ENCODE measurements around the gene FXR1.

DNA sequence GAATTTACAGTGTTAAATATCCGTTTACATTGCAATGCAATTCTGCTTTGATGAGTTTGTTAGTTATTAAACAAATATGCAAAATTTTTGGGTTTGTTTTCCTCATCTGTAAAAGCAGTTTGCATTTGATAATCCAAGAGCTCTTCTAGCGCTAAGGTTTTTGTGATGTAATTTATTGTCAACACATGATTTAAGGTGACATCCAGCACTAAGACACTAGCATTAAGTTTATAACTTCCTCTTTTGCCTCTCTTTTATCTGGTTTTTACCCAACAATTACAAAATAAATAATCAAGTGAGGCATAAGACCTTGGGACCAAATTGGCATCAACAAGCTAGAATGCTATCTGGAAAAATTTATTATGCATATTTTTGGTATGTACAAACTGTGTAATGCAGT is 78.0 kb downstream of the FXR1 start:
- no peak for TF ChIP-seq CTCF (IDR thresholded peaks at IDR 0.05)
- TF ChIP-seq POLR2A (IDR thresholded peaks at IDR 0.05): no peak
- TF ChIP-seq EP300 (IDR thresholded peaks at IDR 0.05): no peak
